ENCODE measurements around the gene KRTAP10-1.

The KRTAP10-1 gene

DNA sequence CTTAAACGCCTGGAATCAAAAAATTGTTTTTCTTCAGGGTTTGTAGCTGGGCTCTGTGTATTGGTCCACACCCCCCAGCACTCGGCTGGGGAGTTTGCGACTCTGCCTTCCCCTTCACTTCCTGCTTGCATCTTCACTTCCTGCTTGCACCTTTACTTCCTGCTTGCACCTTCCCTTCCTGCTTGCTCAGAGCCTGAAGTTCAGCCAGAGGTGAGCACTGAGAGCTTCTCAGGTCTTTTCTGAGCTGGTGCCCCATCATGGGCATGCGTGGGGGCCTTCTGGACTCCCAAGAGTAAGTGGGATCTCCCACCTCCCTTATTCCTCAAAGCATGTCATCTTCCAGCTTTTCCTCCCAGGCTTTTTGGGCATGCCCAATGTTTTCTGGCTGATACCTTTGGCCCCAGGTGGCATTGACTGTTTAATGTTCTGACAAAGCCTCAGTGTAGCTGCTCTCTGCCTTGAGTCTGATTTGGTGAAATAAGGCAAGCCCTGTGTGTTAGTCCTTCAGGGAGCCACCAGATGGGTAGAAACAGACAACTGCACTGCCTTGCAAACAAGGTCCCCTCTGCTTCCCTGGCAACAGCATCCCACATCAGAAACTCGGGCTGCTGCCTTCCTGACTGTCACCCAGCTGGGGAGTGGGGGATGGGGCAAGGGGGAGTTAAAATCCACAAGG lies 7.8 kb upstream of the KRTAP10-1 start:
- no peak for DNase-seq

DNA sequence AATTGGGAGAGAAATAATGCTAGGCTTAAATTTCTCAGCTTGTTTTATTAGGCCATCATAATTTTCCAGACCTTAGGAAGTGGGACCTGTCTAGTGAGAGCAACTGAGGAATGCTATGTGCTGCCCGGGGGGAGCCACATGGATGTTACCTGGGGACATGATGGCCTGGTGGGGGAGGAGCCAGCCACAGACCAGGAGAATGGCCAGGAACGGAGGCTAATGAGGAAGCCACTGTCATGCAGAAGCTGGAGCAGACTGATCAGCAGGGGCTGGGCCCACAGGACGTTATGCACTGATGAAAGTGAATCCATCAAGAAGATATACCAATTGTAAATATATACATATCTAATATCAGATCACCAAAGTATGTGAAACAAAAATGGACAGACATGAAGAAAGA lies 4.6 kb upstream of the KRTAP10-1 start:
- DNase-seq = no peak

DNA sequence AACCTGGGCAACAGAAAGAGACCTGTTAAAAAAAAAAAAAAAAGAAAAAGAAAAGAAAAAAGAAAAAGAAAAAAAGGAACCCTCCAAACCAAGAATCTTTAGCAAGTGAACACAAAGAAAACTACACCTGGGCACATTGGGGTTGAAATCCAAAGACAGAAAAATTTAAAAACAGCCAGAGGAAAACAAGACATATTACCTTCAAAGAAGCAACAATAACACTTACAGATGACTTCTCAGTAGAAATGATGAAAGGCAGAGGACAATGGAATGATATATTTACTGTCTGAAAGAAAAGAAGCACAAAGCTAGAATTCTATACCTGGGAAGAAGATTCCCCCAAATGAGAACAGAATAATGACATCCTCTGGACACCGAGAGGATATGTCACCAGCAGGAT lies 2.7 kb upstream of the KRTAP10-1 start:
- no peak for DNase-seq

DNA sequence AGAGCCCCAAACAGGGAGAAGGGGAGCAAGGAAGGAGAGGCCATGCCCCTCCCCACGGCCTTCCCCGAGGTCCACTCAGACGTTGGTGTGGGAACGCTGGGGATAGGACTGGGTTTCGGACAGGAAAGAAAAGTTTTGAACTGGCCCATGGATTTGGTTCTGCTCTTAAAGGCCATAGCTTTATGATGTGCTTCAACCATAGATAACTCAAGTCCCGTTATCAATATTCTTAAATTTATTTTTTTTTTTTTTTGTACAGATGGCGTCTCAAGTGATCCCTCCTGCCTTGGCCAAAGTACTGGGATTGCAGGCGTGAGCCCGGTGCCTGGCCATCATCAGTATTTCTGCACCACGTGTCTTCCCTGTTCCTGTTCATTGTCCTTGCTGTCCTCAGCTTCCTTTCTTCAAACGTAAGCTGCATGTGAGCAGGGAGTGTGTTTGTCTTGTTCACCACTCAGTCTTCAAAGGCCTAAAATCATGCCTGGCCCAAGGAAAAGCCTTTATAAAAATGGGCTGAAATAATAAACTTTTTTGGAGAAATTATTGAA lies 820 bp upstream of the KRTAP10-1 start:
- DNase-seq = no peak

DNA sequence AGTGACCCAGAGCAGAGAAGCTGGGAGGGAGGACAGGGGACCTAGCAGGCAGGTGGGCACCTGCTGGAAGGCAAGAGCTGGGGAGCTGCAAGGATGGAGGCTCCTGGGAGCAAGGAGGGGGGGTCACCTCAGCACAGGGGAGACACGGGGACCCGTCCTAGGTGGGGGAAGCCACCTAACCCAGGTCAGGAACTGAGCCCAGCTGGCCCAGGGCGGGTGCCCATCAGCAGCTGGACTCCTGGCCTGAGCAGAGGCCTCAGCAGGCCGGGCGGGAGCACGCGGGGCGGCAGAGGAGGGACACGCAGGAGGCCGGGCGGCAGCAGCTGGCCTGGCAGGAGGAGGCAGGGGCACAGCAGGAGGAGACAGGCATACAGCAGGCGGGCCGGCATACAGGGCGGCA lies 949 bp downstream of the KRTAP10-1 start:
- DNase-seq = no peak

DNA sequence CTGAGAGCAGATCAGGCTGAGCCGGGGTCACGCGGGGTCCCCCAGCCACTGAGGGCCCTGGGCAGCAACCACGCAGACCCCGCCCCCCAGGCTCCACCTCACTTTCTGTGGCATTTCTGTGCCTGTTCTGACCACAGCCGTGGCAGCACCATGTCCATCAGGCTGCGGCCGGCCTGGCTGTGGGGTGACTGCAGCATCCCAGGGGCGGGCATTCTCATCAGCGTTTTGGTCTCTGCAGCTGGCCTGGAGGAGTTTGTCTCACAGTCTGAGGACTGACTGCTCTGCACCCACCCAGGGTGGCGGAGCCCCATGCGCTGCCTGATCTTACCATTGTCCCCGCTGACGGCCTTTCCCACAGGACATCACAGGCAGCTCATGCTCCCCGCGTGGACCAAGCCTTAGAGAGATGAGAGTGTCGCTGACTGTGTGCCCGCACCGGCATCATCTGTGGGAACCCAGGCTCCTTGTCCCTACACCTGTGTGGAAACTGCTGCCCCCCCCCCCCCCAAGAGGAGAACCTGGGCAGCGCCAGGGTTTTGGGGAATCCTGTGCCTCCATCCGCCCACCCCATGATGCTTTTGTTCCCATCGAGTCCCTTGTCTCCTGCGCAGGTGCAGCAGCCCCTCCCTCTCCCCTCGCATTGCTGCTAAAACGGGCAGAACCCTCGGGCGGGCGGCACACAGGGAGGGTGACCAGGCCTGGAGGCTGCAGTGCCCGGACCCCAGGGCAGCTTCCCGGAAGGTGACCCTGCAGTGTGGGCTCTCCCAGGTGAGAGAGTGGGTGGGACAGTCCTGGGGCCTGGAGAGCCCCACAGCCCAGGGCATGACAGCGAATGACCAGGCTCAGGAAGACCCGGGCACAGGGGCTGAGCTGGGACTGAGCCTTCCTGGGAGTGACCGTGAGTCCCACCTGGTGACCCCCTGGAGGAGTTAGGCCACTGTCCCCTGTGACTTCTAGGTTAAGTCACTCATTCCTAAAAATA lies 1.8 kb downstream of the KRTAP10-1 start:
- no peak for DNase-seq

DNA sequence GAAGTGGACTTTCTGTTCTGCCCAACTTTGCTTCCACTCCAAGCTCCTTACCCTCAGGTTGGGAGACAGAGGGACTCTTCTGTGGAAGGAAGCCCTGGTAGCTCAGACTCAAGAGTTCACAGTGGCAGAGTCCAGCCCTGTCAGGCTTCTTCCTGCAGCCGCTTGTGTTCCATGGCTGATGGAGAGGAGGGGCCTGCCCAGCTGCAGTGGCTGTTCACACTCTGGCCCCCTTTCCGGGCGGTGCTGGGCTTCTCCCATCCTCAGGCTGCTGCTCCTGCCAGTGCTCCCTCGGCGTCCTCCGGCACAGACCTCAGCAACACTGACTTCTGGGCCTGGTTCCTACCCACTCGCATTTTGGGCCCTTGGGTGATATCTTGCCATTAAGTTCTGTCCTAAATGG lies 4.0 kb downstream of the KRTAP10-1 start:
- DNase-seq = no peak

DNA sequence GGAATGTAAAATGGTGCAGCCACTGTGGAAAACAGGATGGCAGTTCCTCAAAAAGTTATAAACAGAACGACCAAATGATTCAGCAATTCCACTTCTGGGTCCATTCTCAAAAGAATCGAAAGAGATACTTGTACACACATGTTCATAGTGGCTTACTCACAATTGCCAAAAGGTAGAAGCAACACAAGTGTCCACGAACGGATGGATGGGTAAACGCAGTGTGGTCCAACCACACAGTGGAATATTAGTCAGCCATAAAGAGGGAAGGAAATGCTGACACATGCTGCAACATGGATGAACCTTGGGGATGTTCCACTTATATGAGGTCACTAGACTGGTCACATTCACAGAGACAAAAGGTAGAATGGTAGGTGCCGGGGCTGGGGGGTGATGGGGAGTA lies 5.3 kb downstream of the KRTAP10-1 start:
- no peak for DNase-seq

DNA sequence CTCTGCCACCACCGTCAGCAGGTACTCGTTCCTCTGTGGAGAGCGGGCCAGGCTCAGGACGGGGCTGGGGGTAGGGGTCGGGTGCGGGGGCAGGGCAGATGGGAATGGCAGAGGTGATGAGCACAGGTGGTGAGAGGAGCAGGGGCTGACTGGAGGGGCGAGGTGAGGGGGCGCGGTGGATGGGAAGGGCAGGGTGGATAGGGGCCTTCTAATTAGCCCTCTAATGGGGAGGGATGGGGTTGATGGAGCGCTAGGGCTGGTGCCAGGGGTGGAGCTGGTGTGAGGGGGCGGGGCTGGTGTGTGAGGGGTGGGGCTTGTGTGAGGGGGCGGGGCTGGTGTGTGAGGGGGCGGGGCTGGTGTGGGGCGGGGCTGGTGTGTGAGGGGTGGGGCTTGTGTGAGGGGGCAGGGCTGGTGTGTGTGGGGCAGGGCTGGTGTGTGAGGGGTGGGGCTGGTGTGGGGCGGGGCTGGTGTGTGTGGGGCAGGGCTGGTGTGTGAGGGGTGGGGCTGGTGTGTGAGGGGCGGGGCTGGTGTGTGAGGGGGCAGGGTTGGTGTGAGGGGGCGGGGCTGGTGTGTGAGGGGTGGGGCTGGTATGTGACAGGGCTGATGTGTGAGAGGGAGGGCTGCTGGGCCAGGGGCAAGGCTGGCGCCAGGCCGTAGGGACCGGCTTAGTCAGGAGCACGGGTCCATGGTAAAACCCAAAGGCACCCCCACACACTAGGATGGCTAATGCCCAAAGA lies 5.9 kb downstream of the KRTAP10-1 start:
- DNase-seq = no peak

DNA sequence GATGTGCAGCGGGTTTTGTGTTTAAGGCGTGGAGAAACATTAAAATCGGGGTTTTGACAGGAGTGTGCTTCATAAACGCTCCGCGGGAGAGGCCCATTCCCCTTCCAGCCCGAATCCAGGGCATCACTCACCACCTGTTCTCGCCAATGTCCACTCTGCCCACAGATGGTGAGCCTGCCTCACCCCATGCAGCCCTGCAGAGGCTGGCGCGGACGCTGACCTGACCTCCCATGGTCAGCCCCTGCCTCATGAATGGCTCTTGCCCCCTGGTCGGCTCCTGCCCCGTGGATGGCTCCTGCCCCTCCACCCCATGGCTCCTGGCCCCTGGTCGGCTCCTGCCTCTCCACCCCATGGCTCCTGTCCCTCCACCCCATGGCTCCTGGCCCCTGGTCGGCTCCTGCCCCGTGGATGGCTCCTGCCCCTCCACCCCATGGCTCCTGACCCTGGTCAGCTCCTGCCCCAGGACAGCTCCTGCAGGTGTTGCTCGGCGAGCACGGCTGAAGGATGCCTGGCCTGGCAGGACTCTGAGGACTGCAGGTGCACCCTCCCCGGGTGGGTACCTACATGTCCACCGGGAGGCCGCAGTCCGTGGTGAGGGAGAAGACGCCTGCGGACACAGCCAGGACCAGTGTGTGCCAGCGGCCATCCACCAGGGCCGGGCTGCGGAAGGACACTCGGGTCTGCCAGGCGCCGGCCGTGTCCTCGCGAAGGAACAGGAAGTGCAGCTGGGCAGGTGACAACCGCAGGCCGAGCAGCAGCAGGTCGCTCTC lies 6.7 kb downstream of the KRTAP10-1 start:
- no peak for DNase-seq

DNA sequence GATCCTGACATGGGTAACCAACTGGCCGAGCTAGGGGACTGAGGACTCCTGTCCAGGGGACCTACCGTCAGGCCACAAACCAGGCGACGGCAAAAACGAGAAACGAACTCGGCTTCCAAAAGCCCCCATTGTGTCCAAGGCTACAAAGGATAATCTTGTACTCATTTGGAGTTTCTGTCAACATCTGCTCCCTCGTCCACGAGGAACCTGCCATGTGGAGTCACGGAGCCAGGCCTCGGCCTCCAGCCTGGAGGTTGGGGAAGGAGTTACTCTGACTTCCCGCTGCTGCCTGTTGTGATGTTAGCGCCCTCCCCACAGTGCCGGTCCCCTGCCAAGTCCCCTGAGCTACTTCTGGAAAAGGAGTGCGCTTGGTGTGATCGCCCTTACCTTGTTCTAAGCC lies 7.3 kb downstream of the KRTAP10-1 start:
- no peak for DNase-seq

DNA sequence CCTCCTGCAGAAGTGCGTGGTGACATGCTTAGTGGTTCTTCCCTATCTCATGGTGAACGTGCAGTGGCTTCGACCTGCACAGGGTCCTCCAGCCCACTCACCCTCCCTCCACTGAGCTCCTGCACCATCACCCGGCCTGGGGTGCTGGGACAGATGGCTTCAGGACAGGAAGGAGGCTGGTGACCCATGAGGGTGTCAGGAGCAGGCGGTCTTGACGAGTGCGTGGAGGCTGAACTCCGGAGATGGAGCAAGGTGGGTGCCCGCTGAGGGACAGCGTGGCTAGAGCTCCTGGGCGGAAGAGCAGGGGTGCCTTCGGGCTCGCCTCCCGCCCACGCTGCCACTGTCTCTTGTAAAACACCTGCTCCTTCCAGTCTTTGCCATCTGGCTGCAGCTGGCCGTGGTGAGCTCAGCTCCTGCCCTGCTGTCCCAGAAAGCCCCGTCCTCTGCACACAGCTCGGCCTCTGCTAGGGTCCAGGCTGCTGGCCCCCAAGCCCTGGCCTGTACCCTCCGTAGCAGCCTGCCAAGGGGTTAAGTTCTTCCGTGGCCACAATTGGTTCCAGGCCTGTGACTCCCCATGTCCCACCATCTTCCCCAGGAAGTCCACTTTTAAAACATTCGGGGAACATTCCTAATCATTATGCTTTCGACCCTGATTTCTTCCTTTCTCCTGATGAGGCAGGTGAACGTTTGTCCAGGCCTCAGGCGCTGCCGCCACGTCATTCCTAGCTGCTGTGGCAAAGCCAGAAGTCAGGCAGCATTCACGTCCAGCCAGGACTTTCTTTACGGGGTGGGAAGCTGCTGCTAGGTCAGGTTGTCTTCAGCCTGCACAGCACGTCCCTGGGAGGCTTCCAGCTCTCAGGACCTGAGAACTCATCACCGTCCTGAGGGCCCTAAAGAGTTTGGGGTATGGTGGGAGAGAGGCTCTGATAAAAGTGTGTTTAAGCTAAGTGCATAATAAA lies 8.1 kb downstream of the KRTAP10-1 start:
- DNase-seq = no peak

DNA sequence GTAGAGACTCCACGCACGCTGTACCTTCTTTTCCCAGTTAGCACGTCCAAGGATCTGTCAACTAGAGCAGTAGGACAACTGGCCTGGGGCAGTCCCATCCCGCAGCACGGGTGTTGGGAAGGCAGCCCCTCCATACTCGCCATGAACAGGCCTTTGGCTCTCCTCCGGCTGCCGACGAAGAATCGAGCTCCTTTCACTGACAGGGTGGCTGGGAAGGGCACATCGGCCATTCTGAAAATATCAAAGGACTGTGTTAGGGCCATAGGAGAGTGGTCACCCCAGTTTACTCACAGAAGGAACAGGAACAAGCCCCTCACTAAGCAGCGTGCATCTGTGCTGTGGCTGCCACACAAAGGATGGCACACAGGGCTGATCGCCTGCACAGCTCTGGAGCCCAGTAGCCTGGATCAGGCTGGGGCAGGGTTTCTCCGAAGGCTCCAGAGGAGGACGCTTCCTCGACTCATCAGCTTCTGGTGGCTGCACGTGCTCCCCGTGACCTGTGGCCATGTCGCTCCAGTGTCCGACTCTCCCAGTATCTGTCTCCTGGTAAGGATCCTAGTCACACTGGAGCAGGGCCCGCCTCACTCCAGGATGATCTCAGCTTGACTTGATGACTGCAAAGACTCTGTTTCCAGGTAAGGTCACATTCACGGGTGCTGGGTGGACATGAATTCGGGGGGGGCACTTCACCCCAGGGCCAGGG lies 8.9 kb downstream of the KRTAP10-1 start:
- DNase-seq = no peak

DNA sequence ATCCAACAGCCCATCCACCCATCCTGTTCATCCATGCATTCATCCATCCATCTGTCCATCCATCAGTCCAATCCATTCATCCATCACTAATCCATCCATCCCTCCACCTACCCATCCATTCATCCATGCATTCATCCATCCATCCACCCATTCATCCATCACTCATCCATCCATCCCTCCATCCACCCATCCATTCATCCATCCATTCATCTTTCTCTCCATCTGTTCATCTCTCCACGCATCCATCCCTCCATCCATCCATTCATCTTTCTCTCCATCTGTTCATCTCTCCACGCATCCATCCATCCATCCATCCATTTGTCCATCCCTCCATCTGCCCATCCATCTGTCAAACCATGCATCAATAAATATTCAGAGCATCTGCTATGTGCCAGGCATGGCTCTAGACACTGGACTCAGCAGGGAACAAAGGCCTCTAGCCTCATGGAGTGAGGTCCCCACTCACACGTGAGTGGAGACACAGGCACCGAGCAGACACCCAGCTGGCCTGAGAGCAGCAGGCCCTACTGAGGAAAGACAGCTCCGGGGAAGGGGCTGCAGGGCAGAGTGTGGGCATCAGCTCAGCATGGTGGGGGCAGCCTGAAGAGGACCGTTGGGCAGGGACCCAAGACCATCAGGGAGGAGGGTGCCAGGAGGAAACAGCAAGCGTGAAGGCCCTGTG lies 9.6 kb downstream of the KRTAP10-1 start:
- no peak for DNase-seq

DNA sequence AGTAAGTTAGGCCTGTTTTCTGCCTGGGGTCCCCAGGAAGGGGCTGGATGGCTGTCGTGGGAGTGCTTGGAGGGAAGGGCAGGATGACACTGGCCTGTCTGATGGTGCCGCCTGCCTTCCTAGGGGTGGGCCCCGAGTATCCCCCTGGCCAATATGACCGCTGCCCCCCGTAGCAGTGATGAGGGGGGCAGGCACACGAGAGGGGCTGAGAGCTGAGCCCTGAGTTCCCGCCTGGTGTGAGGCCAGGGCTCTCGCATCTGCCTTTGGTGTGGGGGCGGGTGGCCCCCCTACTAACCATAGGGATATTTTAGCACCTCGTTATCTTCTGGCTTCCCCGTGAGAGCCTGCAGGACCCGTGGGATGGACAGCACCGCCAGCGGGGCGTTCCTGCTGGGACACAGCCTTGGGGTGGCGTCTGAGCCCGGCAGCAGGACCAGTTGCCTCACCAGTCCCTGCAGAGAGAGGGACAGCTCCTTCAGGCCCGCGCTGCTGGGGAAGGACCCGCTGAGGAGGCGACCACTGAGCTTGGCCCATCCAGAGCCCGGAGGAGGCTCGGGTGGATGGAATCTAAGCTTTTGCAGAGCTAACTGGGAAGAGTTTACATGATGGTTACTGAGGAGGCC lies 10.4 kb downstream of the KRTAP10-1 start:
- DNase-seq = no peak

DNA sequence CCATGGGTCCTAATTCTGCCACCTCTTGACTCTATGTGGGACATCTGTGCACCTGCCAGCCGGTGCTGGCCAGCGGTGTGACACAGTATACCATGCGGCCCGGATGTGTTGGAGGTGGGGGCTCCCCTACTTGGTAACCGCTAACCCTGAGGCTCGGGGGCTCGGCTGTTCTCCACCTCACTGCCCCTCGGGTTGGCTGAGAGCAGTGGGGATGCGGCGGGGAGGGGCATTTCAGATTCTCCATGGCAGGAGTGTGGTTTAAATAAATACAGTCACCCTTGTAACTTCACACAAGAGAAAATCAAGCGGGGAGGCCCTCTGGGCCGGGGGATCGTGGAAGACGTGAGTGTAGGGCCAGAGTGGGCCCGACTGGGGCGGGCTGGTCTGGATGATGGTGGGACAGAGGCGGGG lies 11.0 kb downstream of the KRTAP10-1 start:
- no peak for DNase-seq

DNA sequence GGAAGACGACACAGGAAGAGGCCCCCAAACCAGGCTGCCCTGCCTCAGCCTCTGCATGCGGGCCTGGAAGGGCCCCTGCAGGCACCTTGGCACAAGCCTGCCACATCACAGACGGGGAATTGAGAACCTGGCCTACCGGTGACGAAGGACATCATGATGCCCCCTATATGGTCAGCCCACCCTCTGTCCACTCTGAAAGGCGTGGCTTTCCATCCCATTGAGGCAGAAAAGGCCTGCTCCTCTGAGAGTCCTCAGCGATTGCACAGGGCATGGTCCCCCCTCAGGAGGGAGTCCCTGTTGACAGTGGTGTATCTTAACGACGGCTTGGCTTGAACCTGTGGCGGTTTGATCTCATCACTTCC lies 11.4 kb downstream of the KRTAP10-1 start:
- DNase-seq = no peak

DNA sequence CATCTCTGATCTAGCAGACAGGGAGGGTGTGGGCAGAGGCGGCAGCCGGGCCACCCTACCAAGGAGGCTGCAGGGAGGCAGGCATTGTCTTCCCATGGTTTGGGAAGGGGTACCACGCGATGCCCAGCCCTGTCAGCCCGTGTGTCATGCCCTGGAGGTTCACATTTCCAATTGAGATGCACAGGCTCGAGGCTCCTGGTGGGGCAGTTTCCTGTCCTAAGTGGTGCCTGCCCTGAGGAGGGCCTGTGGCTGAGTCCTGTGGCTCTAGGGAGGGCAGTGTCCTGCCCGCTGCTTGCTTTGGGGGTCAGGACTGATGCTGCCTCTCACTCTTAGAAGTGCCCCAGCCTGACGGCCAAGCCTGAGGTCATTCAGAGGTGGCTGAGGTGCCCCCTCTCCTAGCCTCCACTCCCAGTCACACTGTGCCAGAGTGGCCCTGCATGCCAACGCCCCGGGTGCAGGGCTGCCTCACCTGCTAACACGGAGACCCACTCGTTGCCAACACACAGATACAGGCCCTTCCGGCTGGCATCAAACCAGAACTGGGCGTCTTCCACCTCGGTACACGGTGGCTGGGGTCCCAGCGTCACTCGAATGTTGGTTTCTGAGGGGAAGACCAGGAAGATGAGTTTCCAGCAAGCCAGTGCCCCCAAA lies 11.9 kb downstream of the KRTAP10-1 start:
- no peak for DNase-seq

All from fibroblast of skin of right biceps (primary cell).